H9 (cell line): ENCODE data around the gene SLC16A6. TPM values are rescaled to one million over a fixed set of nuclear protein-coding genes. Genes with fewer than 3 reads are reported as not detected.

Source experiments
- DNase-seq: peaks from one replicate; pipeline ENCODE4 v3.0.0-alpha.2; 2017
- H2AFZ ChIP-seq: one replicate; pipeline ENCODE4 v1.6.1; 2013; ENCODE audit warnings: mild to moderate bottlenecking, low read length, control low read depth, moderate library complexity
- H2AK5ac ChIP-seq: 2 replicates; pipeline ENCODE4 v1.6.1; 2013; ENCODE audit warnings: low read length, control low read depth, mixed read lengths; ENCODE audit not compliant: insufficient read length
- H2BK120ac ChIP-seq: one replicate; pipeline ENCODE4 v1.6.1; 2013; ENCODE audit warnings: low read depth, mild to moderate bottlenecking, low read length, control low read depth, inconsistent platforms; ENCODE audit not compliant: poor library complexity, severe bottlenecking
- H2BK12ac ChIP-seq: 2 replicates; pipeline ENCODE4 v1.6.1; 2013; ENCODE audit warnings: low read length, control low read depth, mixed read lengths, low read depth; ENCODE audit not compliant: insufficient read length
- H2BK15ac ChIP-seq: 2 replicates; pipeline ENCODE4 v1.6.1; 2013; ENCODE audit warnings: low read depth, low read length, control low read depth
- H2BK20ac ChIP-seq: one replicate; pipeline ENCODE4 v1.6.1; 2013; ENCODE audit warnings: low read depth, mild to moderate bottlenecking, low read length, control low read depth, inconsistent platforms; ENCODE audit not compliant: poor library complexity, severe bottlenecking
- H2BK5ac ChIP-seq: 2 replicates; pipeline ENCODE4 v1.6.1; 2013; ENCODE audit warnings: low read length, control low read depth, mixed read lengths; ENCODE audit not compliant: insufficient read length
- H3K14ac ChIP-seq: 2 replicates; pipeline ENCODE4 v1.6.1; 2013; ENCODE audit warnings: low read length, control low read depth; ENCODE audit not compliant: insufficient read depth
- H3K18ac ChIP-seq: 2 replicates; pipeline ENCODE4 v1.6.1; 2013; ENCODE audit warnings: low read depth, mild to moderate bottlenecking, mixed read lengths, low read length, control low read depth; ENCODE audit not compliant: insufficient read length
- H3K23ac ChIP-seq: 2 replicates; pipeline ENCODE4 v1.6.1; 2013; ENCODE audit warnings: low read length, control low read depth, mixed read lengths, low read depth; ENCODE audit not compliant: insufficient read length
- H3K23me2 ChIP-seq: 2 replicates; pipeline ENCODE4 v1.6.1; 2013; ENCODE audit warnings: low read depth, mild to moderate bottlenecking, mixed read lengths, low read length, control low read depth; ENCODE audit not compliant: insufficient read length, poor library complexity, severe bottlenecking
- H3K27ac ChIP-seq: 2 replicates; pipeline ENCODE4 v1.5.1; 2013; ENCODE audit warnings: low read length, control low read depth, mixed read lengths, low read depth; ENCODE audit not compliant: insufficient read length
- H3K27me3 ChIP-seq: 2 replicates; pipeline ENCODE4 v1.6.1; 2013; ENCODE audit warnings: low read length, control low read depth, inconsistent platforms; ENCODE audit not compliant: insufficient read depth
- H3K4ac ChIP-seq: 2 replicates; pipeline ENCODE4 v1.6.1; 2013; ENCODE audit warnings: low read depth, mild to moderate bottlenecking, control low read depth, inconsistent platforms, low read length, moderate library complexity
- H3K4me1 ChIP-seq: 2 replicates; pipeline ENCODE4 v1.6.1; 2013; ENCODE audit warnings: low read length, control low read depth, inconsistent platforms; ENCODE audit not compliant: insufficient read depth
- H3K4me2 ChIP-seq: 2 replicates; pipeline ENCODE4 v1.6.1; 2013; ENCODE audit warnings: low read length, control low read depth, mixed read lengths; ENCODE audit not compliant: insufficient read length, insufficient read depth
- H3K56ac ChIP-seq: 2 replicates; pipeline ENCODE4 v1.6.1; 2013; ENCODE audit warnings: low read depth, mild to moderate bottlenecking, mixed read lengths, low read length, control low read depth; ENCODE audit not compliant: insufficient read length
- H3K79me1 ChIP-seq: 2 replicates; pipeline ENCODE4 v1.6.1; 2013; ENCODE audit warnings: low read depth, mild to moderate bottlenecking, moderate library complexity, low read length, control low read depth, inconsistent platforms; ENCODE audit not compliant: insufficient read depth, poor library complexity, severe bottlenecking
- H3K79me2 ChIP-seq: 2 replicates; pipeline ENCODE4 v1.6.1; 2013; ENCODE audit warnings: low read length, control low read depth, inconsistent platforms; ENCODE audit not compliant: insufficient read depth
- H3K9ac ChIP-seq: 2 replicates; pipeline ENCODE4 v1.6.1; 2013; ENCODE audit warnings: low read length, control low read depth, mixed read lengths; ENCODE audit not compliant: insufficient read length; ENCODE audit errors: extremely low read depth
- H3K9me3 ChIP-seq: one replicate; pipeline ENCODE4 v1.6.1; 2013; ENCODE audit warnings: low read depth, low read length, inconsistent platforms; ENCODE audit not compliant: control insufficient read depth
- H3T11ph ChIP-seq: one replicate; pipeline ENCODE4 v1.6.1; 2013; ENCODE audit warnings: mild to moderate bottlenecking, low read length, control low read depth, inconsistent platforms
- H4K20me1 ChIP-seq: one replicate; pipeline ENCODE4 v1.6.1; 2013; ENCODE audit not compliant: control insufficient read depth, insufficient read length, insufficient read depth
- H4K5ac ChIP-seq: 2 replicates; pipeline ENCODE4 v1.6.1; 2013; ENCODE audit warnings: low read depth, mild to moderate bottlenecking, mixed read lengths, low read length, control low read depth; ENCODE audit not compliant: insufficient read length
- H4K8ac ChIP-seq: replicated peaks from 2 replicates; pipeline ENCODE4 v1.6.1; 2013; ENCODE audit warnings: low read length, control low read depth, mixed read lengths, low read depth; ENCODE audit not compliant: insufficient read length
- H4K91ac ChIP-seq: 2 replicates; pipeline ENCODE4 v1.6.1; 2013; ENCODE audit warnings: low read depth, mild to moderate bottlenecking, moderate library complexity, mixed read lengths, low read length, control low read depth; ENCODE audit not compliant: insufficient read length
- H3K27ac Mint-ChIP-seq, 3 experiments: 2 replicates in 2 of 3; 3 replicates in 1 of 3; pipeline ENCODE4 v1.8.0; 2020 to 2021; ENCODE audit warnings: mixed read lengths in 3 of 3, mild to moderate bottlenecking in 1 of 3, moderate library complexity in 1 of 3
- H3K27me3 Mint-ChIP-seq: 2 replicates; pipeline ENCODE4 v1.8.0; 2021; ENCODE audit warnings: low read depth, mild to moderate bottlenecking, moderate library complexity, mixed read lengths
- H3K36me3 Mint-ChIP-seq, 3 experiments: 2 replicates in 2 of 3; 3 replicates in 1 of 3; pipeline ENCODE4 v1.8.0; 2020 to 2021; ENCODE audit warnings: low read depth in 3 of 3, mixed read lengths in 3 of 3; ENCODE audit not compliant: insufficient read depth in 1 of 3
- H3K4me1 Mint-ChIP-seq, 2 experiments: 2 replicates each; pipeline ENCODE4 v1.8.0; 2020; ENCODE audit warnings: mixed read lengths in 2 of 2
- H3K4me3 Mint-ChIP-seq, 2 experiments: 2 replicates in 1 of 2; 3 replicates in 1 of 2; pipeline ENCODE4 v1.8.0; 2020 to 2021; ENCODE audit warnings: mild to moderate bottlenecking in 2 of 2, mixed read lengths in 2 of 2, moderate library complexity in 1 of 2
- H3K9me3 Mint-ChIP-seq, 2 experiments: 2 replicates in 1 of 2; 3 replicates in 1 of 2; pipeline ENCODE4 v1.8.0; 2020; ENCODE audit warnings: mild to moderate bottlenecking in 2 of 2, mixed read lengths in 2 of 2, moderate library complexity in 1 of 2
- WGBS: extraction: QIAGEN DNeasy Blood & Tissue Kit; methylation state at CpG from one replicate; pipeline ENCODE4 v1.1.7; 2013; ENCODE audit warnings: missing lambda C conversion rate, low lambda C conversion rate, mixed read lengths; ENCODE audit not compliant: insufficient read length; ENCODE audit errors: extremely low coverage; 5-methylcytosine and 5-hydroxymethylcytosine counted together
- total RNA-seq: library from RNA; stranded (reverse); gene quantifications from 2 replicates; pipeline ENCODE4 v1.2.1, GENCODE V29; 2021
- TF ChIP-seq, protein P1 (sequence below): fragments of 200-600 bp; sonication (generic); conservative IDR thresholded peaks from 3 replicates; pipeline ENCODE4 v1.8.0; 2021; ENCODE audit warnings: antibody characterized with exemption, mild to moderate bottlenecking

SLC16A6 gene
- total RNA-seq, 1 experiment from 2014 or later, result 0.33 TPM

DNA sequence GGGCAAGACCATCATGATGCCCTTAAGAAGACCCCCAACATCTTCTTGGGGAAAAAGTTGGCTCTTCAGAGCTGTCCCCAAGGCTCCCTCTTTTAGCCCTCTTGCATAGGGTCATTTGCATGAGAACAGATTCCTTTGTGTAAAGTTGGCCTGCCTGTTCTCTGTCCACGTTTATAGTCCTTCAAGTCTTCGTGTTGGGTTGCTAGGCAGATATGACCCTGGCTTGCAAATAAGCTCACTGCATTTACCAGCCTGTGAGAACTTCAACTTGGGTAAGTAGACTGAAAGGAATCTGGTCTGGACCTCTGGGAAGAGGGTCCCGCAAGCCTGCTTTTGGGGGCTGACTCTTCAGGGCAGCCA is 3.2 kb upstream of the SLC16A6 start:
- H4K5ac ChIP-seq, result no peak overlapping the region
- H4K91ac ChIP-seq, result no peak overlapping the region
- H3K23ac ChIP-seq, result no peak overlapping the region
- H2BK120ac ChIP-seq, result no peak overlapping the region
- H3K27ac ChIP-seq, result no peak overlapping the region
- no peak overlapping the region for H3K56ac ChIP-seq
- Mint-ChIP-seq H3K36me3 (peaks cover 0 to 1% (median 0%) of the 10 kb centered on the region in 3 experiments; a peak in 1 of 7 replicates), H3K4me1 (peaks cover 55 to 59% of the 10 kb centered on the region in 2 experiments), H3K27me3 (peaks cover 42% of the 10 kb centered on the region), H3K27ac (peak overlapping the region in 2 of 3 experiments; percentile 89 to 94; a peak in 4 of 7 replicates), H3K4me3 (peak overlapping the region; percentile 6 to 10; a peak in 2 of 5 replicates), H3K9me3 (no peaks in the 10 kb centered on the region; a peak in 1 of 5 replicates)
- H4K20me1 ChIP-seq, result no peaks in the 10 kb centered on the region
- H3K79me2 ChIP-seq, result no peaks in the 10 kb centered on the region
- no peak overlapping the region for H3T11ph ChIP-seq
- no peak overlapping the region for H2BK5ac ChIP-seq
- no peak overlapping the region for H3K18ac ChIP-seq
- H3K4me1 ChIP-seq, result peaks cover 2% of the 10 kb centered on the region
- no peak overlapping the region for H2BK12ac ChIP-seq
- TF ChIP-seq, protein P1, sequence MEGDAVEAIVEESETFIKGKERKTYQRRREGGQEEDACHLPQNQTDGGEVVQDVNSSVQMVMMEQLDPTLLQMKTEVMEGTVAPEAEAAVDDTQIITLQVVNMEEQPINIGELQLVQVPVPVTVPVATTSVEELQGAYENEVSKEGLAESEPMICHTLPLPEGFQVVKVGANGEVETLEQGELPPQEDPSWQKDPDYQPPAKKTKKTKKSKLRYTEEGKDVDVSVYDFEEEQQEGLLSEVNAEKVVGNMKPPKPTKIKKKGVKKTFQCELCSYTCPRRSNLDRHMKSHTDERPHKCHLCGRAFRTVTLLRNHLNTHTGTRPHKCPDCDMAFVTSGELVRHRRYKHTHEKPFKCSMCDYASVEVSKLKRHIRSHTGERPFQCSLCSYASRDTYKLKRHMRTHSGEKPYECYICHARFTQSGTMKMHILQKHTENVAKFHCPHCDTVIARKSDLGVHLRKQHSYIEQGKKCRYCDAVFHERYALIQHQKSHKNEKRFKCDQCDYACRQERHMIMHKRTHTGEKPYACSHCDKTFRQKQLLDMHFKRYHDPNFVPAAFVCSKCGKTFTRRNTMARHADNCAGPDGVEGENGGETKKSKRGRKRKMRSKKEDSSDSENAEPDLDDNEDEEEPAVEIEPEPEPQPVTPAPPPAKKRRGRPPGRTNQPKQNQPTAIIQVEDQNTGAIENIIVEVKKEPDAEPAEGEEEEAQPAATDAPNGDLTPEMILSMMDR, result no peak
- no peak overlapping the region for H3K14ac ChIP-seq
- no peaks in the 10 kb centered on the region for H3K9me3 ChIP-seq
- no peak overlapping the region for H2BK15ac ChIP-seq
- no peak overlapping the region for H2BK20ac ChIP-seq
- H4K8ac ChIP-seq, result no peak overlapping the region
- WGBS, result no CpG with 5 or more reads among the region's 3 CpGs
- H2AK5ac ChIP-seq, result no peak overlapping the region
- H3K79me1 ChIP-seq, result no peaks in the 10 kb centered on the region
- no peak overlapping the region for H3K9ac ChIP-seq
- no peak overlapping the region for H3K4ac ChIP-seq
- no peak for DNase-seq
- H3K23me2 ChIP-seq, result peaks cover 19% of the 10 kb centered on the region
- peaks cover 18% of the 10 kb centered on the region; the same call in 1 of the 2 replicates for H3K27me3 ChIP-seq
- H3K4me2 ChIP-seq, result no peak overlapping the region
- H2AFZ ChIP-seq, result no peak overlapping the region
